Astrocyte of the cerebellum (primary cell): ENCODE measurements around the gene GALK2.
"Not testable (repeated sequence)": the region's sequence is repeated elsewhere in the genome, so short reads cannot be mapped to it uniquely, and the experiment has no call there.

Experiments used
- DNase-seq: peaks from one replicate; pipeline ENCODE4 v3.0.0-alpha.2; 2011; ENCODE audit warnings: low read depth
- H3K4me3 ChIP-seq: 2 replicates; pipeline ENCODE4 v1.5.1; 2011; ENCODE audit warnings: mild to moderate bottlenecking, low read depth, low read length, moderate library complexity
- in situ Hi-C: cut with HindIII; loops from 2 replicates; pipeline ENCODE4 v1.10.0; 2017; ENCODE audit warnings: low sequenced_read_pairs
- TF ChIP-seq, protein P1 (sequence below): IDR thresholded peaks from 2 replicates; pipeline ENCODE4 v1.5.1; 2012; ENCODE audit warnings: low read length, low read depth, moderate library complexity, mild to moderate bottlenecking; ENCODE audit errors: missing control alignments

GALK2 gene

DNA sequence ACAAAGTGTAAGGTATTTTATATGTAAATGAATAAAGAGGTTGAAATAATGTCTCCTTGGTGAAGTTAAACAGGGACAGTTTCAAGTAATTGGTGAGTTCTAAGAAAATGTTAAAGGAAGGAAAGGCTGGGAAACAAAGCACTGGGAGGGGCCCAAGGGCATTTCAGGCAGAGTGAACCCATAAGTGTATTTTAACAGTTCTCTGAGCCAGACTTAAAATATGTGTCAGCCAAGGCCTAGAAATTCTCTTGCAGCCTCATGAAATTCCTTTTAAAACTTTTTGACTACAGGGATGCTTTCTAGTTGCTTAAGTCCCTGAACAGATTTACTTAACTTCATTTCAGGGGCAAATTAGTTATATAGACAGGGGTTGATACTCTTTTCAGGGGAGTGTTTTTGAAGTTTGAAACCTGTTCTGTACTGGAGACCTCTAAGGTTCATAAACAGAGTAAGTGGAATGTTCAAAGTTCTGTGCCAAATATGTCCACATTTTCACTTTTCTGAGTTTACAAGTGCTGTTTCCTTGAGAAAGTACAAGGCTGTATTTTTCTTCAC lies 77.6 kb downstream of the GALK2 start:
- DNase-seq, result no peak
- TF ChIP-seq, protein P1, sequence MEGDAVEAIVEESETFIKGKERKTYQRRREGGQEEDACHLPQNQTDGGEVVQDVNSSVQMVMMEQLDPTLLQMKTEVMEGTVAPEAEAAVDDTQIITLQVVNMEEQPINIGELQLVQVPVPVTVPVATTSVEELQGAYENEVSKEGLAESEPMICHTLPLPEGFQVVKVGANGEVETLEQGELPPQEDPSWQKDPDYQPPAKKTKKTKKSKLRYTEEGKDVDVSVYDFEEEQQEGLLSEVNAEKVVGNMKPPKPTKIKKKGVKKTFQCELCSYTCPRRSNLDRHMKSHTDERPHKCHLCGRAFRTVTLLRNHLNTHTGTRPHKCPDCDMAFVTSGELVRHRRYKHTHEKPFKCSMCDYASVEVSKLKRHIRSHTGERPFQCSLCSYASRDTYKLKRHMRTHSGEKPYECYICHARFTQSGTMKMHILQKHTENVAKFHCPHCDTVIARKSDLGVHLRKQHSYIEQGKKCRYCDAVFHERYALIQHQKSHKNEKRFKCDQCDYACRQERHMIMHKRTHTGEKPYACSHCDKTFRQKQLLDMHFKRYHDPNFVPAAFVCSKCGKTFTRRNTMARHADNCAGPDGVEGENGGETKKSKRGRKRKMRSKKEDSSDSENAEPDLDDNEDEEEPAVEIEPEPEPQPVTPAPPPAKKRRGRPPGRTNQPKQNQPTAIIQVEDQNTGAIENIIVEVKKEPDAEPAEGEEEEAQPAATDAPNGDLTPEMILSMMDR, result no peak
- H3K4me3 ChIP-seq, result no peak overlapping the region
- in situ Hi-C loops, result no loop called here

DNA sequence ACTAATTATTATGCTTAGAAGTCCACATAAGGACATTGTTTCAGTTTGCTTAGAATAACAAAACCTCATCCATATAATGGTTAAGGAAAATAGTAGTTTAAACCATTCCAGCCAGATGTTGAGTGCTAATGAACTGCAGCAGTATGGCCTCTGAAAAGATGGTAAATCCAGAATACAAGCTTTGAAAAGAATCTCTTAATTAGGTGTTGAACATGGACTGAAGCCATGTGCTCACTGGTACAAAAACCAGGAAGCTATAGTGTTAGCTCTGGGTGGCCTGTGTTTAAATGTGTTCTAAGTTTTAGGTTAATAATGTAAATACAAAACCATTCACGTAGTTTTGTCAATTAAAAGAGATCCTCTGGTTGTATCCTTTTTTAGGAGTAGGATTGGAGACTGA lies 78.2 kb downstream of the GALK2 start:
- H3K4me3 ChIP-seq, result no peak overlapping the region
- DNase-seq, result no peak
- in situ Hi-C loops, result no loop called here
- TF ChIP-seq, protein P1, result no peak

DNA sequence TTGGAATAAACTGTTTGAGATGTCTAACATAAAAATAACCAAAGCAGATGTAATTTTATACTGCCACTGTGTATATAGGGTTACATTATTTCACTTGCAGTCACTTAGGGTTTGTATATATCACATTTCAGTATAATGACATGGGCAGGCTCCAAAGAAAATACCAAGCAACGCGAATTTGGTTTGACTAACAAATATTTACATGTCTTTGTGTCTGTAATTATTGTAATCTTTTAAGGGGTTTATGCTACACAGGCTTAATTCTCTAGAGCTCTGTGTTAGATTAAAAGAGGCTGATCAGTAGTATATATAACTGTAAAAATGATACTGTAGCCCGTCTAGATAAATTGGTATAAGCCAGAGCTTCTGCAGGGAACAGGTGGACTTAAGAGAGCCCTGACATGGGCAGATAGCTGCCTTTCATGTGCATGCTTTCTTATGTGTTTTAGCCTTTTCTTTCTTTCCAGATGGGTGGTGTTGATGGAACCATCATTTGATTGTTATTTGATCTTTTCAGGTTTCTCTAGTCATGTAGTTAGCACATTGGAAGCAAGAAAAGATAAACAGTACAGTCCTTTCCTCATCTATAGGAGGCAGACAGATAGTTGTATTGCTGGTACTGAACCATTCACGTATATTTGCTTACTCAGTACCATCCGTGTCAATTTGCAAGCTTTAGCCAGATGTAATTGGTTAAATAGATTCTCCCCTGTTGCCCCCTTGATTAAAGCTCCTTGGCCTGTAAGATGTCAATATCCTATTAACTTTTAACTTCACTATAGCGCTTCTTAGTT lies 86.1 kb downstream of the GALK2 start:
- in situ Hi-C loops, result no loop called here
- no peak for DNase-seq
- H3K4me3 ChIP-seq, result no peak overlapping the region
- TF ChIP-seq, protein P1, result no peak

DNA sequence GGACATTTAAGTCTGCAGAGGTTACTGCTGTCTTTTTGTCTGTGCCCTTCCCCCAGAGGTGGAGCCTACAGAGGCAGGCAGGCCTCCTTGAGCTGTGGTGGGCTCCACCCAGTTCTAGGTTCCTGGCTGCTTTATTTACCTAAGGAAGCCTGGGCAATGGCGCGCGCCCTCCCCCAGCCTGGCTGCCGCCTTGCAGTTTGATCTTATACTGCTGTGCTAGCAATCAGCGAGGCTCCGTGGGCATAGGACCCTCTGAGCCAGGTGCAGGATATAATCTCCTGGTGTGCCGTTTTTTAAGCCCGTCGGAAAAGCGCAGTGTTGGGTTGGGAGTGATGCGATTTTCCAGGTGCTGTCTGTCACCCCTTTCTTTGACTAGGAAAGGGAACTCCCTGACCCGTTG lies 95.1 kb downstream of the GALK2 start:
- DNase-seq, H3K4me3 ChIP-seq, in situ Hi-C loops: not testable (repeated sequence)

DNA sequence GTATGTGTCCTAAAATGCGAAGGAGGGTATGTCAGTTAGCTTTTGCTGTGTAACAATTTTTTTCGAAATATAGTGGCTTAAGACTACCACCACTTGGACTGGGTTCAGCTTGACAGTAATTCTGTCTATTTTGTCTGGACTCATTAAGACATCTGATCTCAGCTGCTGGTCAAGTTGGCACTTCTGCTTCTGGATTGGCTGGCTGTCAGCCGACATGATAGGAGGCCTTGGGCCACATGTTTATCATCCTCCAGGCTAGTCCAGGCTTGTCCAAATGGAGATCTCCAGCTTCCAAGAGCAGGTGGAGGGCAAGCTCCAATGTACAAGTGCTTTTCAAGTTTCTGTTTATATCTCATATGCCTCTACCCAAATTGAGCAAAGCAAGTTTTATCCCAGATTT lies 95.9 kb downstream of the GALK2 start:
- no peak for DNase-seq
- no peak overlapping the region for H3K4me3 ChIP-seq
- TF ChIP-seq, protein P1, result no peak
- in situ Hi-C loops, result no loop called here

DNA sequence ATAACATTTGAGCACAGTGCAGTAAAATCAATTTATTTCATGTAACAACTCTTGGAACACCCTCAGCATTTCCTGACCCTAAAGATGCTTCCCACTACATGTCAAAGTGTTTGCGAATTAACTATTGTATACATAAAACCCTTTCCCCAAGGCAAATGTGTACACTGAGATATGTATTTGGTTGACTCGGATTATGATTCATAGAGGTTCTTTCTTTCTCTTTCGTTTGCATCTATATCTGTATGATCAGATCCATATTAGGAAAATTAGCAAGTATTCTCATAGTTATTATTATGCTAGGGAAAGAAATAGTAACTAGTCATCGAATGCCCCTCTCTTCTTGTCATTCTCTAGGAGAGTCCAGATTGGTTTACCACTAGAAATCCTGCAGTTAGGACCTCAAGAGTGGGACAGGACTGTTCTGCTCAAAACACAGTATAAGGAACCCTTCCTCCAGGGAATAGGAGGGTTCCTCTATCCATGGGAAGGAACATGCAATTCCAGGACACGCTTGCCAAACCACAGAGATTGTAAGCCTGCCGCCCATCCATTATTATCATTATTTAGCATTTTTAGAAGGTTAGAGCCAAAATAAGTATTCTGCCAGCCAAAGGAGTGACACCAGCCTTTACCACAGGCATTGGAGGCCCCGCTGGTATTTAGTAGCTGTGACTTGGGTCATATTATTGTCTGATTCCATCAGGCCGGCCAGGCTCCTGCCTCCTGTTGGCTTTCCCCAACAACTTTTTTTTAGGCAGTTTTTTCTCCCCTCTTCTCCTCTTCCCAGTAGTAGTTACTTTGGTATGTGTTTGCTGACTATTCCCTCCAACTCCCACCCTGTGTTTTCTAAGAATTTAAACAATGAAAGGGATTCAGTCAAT lies 100.7 kb downstream of the GALK2 start:
- TF ChIP-seq, protein P1, result peak; percentile 26

More for the DNA sequence above, 100.7 kb downstream of the GALK2 start:
- H3K4me3 ChIP-seq, result no peak overlapping the region
- DNase-seq, result peak; percentile 92
- in situ Hi-C loops, result no loop called here
